Activated B cell treated with CpG ODN at 0.5 μM for 24 hours (primary cell): ENCODE data around the gene ADSS1. TPM values are rescaled to one million over a fixed set of nuclear protein-coding genes. Genes with fewer than 3 reads are reported as not detected.

Source experiments
- ATAC-seq: fragments of 200-7000 bp; cut with Tn5 transposase; one replicate; pipeline ENCODE4 v1.10.0; 2021; ENCODE audit warnings: low read depth, mild to moderate bottlenecking, moderate library complexity
- CTCF ChIA-PET: fragments of 350-600 bp; sonication (Branson Sonifier 250); formaldehyde crosslinking; loops from one replicate; lab custom pipeline; 2021; ENCODE audit warnings: antibody characterized with exemption; lab: Charles Lee
- POLR2A ChIA-PET: fragments of 350-600 bp; sonication (Branson Sonifier 250); formaldehyde crosslinking; loops from one replicate; lab custom pipeline; 2021; ENCODE audit warnings: antibody characterized with exemption; lab: Charles Lee
- DNase-seq: peaks from one replicate; pipeline ENCODE4 v3.0.0; 2022
- H3K27ac Mint-ChIP-seq: one replicate; pipeline ENCODE4 v1.8.0; 2020; ENCODE audit warnings: mixed read lengths
- H3K27me3 Mint-ChIP-seq: one replicate; pipeline ENCODE4 v1.8.0; 2021; ENCODE audit warnings: mixed read lengths
- H3K36me3 Mint-ChIP-seq: one replicate; pipeline ENCODE4 v1.8.0; 2021; ENCODE audit warnings: low read depth, mixed read lengths
- H3K4me1 Mint-ChIP-seq: one replicate; pipeline ENCODE4 v1.8.0; 2021; ENCODE audit warnings: mixed read lengths
- H3K4me3 Mint-ChIP-seq: one replicate; pipeline ENCODE4 v1.8.0; 2020; ENCODE audit warnings: mild to moderate bottlenecking, mixed read lengths
- H3K9me3 Mint-ChIP-seq: one replicate; pipeline ENCODE4 v1.8.0; 2020; ENCODE audit warnings: mixed read lengths
- intact Hi-C: fragments of 100-400 bp; cut with micrococcal nuclease; formaldehyde crosslinking; loops from one replicate; pipeline ENCODE4 v1.15.1; 2024
- total RNA-seq: library from RNA; stranded (reverse); gene quantifications from 2 replicates; pipeline ENCODE4 v1.2.3, GENCODE V29; 2022
- TF ChIP-seq, protein P1 (sequence below): fragments of 200-600 bp; IDR thresholded peaks from one replicate; pipeline ENCODE4 v1.8.0; 2022; ENCODE audit warnings: antibody characterized with exemption, mild to moderate bottlenecking

The ADSS1 gene
- total RNA-seq, 1 donor from 2014 or later: 0.18 TPM

DNA sequence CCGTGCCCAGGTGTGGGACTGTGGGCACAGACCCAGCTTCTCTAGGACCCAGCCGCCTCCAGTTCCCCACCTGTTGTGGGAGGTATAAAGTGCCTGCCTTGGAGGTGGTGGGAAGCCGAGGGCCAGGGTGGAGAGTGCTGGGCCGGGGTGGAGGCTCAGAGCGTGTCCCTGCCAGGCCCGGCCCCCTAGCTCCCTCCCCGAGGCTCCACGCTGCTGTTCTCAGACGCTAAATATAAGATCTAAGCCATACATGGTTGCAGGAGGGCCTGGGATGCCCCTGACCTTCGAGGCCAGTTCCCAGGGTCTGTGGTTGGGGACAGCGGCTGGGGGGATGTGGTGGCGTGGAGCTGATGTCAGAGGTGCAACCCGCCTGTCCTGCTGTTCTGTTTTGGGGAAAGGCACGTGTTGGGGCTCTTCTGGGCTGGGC is 23.8 kb upstream of the ADSS1 start:
- ATAC-seq (no peak), DNase-seq (no peak)
- Mint-ChIP-seq H3K27ac (no peak overlapping the region), H3K27me3 (no peaks in the 10 kb centered on the region), H3K4me1 (peaks cover 9% of the 10 kb centered on the region), H3K9me3 (no peaks in the 10 kb centered on the region), H3K36me3 (peaks cover 21% of the 10 kb centered on the region), H3K4me3 (no peak overlapping the region)
- ChIA-PET POLR2A (no interaction called here), CTCF (no interaction called here)
- TF ChIP-seq, protein P1, sequence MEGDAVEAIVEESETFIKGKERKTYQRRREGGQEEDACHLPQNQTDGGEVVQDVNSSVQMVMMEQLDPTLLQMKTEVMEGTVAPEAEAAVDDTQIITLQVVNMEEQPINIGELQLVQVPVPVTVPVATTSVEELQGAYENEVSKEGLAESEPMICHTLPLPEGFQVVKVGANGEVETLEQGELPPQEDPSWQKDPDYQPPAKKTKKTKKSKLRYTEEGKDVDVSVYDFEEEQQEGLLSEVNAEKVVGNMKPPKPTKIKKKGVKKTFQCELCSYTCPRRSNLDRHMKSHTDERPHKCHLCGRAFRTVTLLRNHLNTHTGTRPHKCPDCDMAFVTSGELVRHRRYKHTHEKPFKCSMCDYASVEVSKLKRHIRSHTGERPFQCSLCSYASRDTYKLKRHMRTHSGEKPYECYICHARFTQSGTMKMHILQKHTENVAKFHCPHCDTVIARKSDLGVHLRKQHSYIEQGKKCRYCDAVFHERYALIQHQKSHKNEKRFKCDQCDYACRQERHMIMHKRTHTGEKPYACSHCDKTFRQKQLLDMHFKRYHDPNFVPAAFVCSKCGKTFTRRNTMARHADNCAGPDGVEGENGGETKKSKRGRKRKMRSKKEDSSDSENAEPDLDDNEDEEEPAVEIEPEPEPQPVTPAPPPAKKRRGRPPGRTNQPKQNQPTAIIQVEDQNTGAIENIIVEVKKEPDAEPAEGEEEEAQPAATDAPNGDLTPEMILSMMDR: no peak
- intact Hi-C loops: no loop called here

DNA sequence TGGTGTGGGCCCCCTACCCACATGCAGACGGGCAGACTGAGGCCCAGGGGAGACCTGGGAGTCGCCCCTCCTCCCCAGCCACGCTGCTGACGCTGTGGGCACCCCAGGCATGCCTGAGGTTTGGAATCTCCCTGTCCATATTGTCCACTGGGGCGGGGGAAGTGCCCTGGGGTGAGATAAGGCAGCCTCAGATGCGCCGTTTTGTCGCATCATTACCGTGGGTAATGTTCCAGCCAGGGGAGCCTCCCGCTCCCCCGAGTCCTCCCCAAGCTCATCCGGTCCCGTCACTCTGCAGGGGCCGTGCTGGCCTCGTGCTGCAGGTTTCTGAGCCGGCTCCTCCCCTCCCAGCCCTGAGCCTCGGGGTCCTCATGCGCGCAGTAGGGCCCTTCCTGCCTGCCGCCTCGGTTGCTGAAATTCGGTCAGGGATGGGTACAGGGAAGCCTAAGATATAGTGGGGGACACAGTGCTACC is 23.2 kb upstream of the ADSS1 start:
- intact Hi-C loops: no loop called here
- TF ChIP-seq, protein P1: no peak
- Mint-ChIP-seq H3K27ac (no peak overlapping the region), H3K9me3 (no peaks in the 10 kb centered on the region), H3K4me3 (no peak overlapping the region), H3K27me3 (no peaks in the 10 kb centered on the region), H3K36me3 (peaks cover 20% of the 10 kb centered on the region), H3K4me1 (peaks cover 4% of the 10 kb centered on the region)
- ChIA-PET CTCF (no interaction called here), POLR2A (no interaction called here)
- ATAC-seq: no peak
- no peak for DNase-seq

DNA sequence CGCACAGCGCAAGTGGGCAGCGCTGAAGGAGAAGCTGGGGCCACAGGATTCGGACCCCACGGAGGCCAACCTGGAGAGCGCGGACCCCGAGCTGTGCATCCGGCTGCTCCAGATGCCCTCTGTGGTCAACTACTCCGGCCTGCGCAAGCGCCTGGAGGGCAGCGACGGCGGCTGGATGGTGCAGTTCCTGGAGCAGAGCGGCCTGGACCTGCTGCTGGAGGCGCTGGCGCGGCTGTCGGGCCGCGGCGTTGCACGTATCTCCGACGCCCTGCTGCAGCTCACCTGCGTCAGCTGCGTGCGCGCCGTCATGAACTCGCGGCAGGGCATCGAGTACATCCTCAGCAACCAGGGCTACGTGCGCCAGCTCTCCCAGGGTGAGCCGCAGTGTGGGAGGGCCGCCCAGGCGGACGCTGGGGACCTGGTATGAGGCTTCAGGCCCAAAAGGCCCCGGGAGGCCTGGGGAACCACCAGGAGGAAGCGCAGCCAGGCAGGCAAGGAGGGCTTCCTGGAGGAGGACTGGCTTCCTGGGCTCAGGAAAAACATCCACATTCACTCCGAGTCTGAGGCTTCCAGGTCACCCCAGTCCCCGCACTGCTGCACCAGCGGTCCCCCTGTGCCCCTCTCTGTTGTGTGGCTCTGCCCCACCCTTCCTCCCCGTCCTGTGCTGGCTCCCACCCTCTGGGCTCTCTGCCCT is 22.5 kb upstream of the ADSS1 start:
- Mint-ChIP-seq H3K27me3 (no peaks in the 10 kb centered on the region), H3K36me3 (peaks cover 14% of the 10 kb centered on the region), H3K4me1 (no peaks in the 10 kb centered on the region), H3K27ac (no peak overlapping the region), H3K9me3 (no peaks in the 10 kb centered on the region), H3K4me3 (no peak overlapping the region)
- DNase-seq: no peak
- POLR2A ChIA-PET: interaction anchor here (0.7 kb wide), 1 partner anchor 8 kb away, joined by 3 read pairs; no protein-coding TSS in a partner anchor
- no peak for ATAC-seq
- TF ChIP-seq, protein P1: no peak
- CTCF ChIA-PET: no interaction called here
- intact Hi-C loops: no loop called here

DNA sequence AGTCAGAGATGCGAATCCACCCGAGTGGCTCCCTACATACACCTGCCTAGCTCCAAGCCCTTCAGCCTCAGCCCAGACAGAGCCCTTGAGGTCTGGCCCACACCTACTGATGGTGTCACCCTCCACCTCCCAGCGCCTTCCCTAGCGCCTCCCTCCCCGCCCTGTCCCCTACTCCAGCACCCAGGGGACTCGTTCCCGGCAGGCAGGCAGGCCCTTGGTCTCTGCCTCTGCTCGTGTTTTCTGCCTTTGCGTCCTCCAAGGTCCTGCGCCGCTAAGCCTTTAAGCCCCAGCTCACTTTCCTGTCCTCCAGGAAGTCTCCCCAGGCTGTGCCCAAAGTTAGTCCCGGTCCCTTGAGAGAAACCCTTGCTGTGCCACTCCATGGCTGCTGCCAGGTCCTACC is 21.9 kb upstream of the ADSS1 start:
- ATAC-seq: no peak
- H3K4me3 Mint-ChIP-seq: no peak overlapping the region
- no peaks in the 10 kb centered on the region for H3K9me3 Mint-ChIP-seq
- DNase-seq: no peak
- no peak overlapping the region for H3K27ac Mint-ChIP-seq
- TF ChIP-seq, protein P1: no peak
- CTCF ChIA-PET: no interaction called here
- H3K36me3 Mint-ChIP-seq: peaks cover 14% of the 10 kb centered on the region
- no peaks in the 10 kb centered on the region for H3K27me3 Mint-ChIP-seq
- intact Hi-C loops: no loop called here
- no peaks in the 10 kb centered on the region for H3K4me1 Mint-ChIP-seq
- POLR2A ChIA-PET: interaction anchor here (0.7 kb wide), 1 partner anchor 9 kb away, joined by 3 read pairs; no protein-coding TSS in a partner anchor

DNA sequence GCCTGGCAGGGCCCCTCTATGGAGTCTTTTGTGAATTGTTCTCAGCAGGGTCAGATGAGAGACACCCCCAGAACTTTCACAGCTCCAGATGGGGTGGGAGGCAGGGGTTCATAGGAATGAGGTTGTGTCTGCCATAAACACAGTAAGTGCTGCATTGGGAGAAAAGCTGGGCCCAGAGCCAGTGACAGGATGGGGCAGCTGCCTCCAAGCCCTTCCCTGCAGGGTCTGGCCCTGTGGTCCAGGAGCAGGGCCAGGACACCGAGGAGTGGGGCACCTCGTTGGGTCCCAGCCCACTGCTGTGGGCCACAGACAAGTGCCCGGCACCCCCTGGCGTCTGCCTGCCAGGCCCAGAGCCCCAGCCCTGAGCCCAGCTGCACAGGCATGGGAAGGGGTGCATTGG is 21.4 kb upstream of the ADSS1 start:
- intact Hi-C loops: no loop called here
- Mint-ChIP-seq H3K4me1 (no peaks in the 10 kb centered on the region), H3K9me3 (no peaks in the 10 kb centered on the region), H3K4me3 (no peak overlapping the region), H3K36me3 (peaks cover 14% of the 10 kb centered on the region), H3K27ac (no peak overlapping the region), H3K27me3 (no peaks in the 10 kb centered on the region)
- ATAC-seq (no peak), DNase-seq (no peak)
- ChIA-PET POLR2A (interaction anchor here (1.0 kb wide), 1 partner anchor 45 kb away, joined by 8 read pairs; no protein-coding TSS in a partner anchor), CTCF (no interaction called here)
- TF ChIP-seq, protein P1: no peak
